ENCODE measurements around the gene KLHDC9. TPM values are rescaled to one million over a fixed set of nuclear protein-coding genes. Genes with fewer than 3 reads are reported as not detected.

KLHDC9 gene
- total RNA-seq, 1 donor from 2014 or later: 10.9 TPM

- Mint-ChIP-seq H3K4me3 (ENCODE audit: unreplicated experiment) (no peak overlapping the region), H3K4me1 (ENCODE audit: low read depth, unreplicated experiment) (no peaks in the 10 kb centered on the region), H3K36me3 (ENCODE audit: unreplicated experiment) (no peaks in the 10 kb centered on the region), H3K27ac (ENCODE audit: unreplicated experiment) (no peak overlapping the region), H3K9me3 (ENCODE audit: unreplicated experiment) (peaks cover 3% of the 10 kb centered on the region), H3K27me3 (ENCODE audit: unreplicated experiment) (peaks cover 8% of the 10 kb centered on the region)
- TF ChIP-seq CTCF (IDR thresholded peaks at IDR 0.05; ENCODE audit: partially characterized antibody, unreplicated experiment): no peak
- no peak for DNase-seq
Measured at GRCh38 chr1:161089938-161090337, 8.2 kb upstream of the KLHDC9 start.

GRCh38 chr1:161090617-161091016 lies 7.5 kb upstream of the KLHDC9 start:
- Mint-ChIP-seq H3K27ac (ENCODE audit: unreplicated experiment) (no peak overlapping the region), H3K36me3 (ENCODE audit: unreplicated experiment) (no peaks in the 10 kb centered on the region), H3K4me1 (ENCODE audit: low read depth, unreplicated experiment) (no peaks in the 10 kb centered on the region), H3K9me3 (ENCODE audit: unreplicated experiment) (peaks cover 3% of the 10 kb centered on the region), H3K4me3 (ENCODE audit: unreplicated experiment) (no peak overlapping the region), H3K27me3 (ENCODE audit: unreplicated experiment) (peaks cover 11% of the 10 kb centered on the region)
- DNase-seq: no peak
- no peak for TF ChIP-seq CTCF (IDR thresholded peaks at IDR 0.05; ENCODE audit: partially characterized antibody, unreplicated experiment)

- H3K4me1 Mint-ChIP-seq (ENCODE audit: low read depth, unreplicated experiment): no peaks in the 10 kb centered on the region
- no peak overlapping the region for H3K4me3 Mint-ChIP-seq (ENCODE audit: unreplicated experiment)
- no peak for TF ChIP-seq CTCF (IDR thresholded peaks at IDR 0.05; ENCODE audit: partially characterized antibody, unreplicated experiment)
- no peak overlapping the region for H3K27ac Mint-ChIP-seq (ENCODE audit: unreplicated experiment)
- peaks cover 10% of the 10 kb centered on the region for H3K27me3 Mint-ChIP-seq (ENCODE audit: unreplicated experiment)
- no peak for DNase-seq
- H3K36me3 Mint-ChIP-seq (ENCODE audit: unreplicated experiment): no peaks in the 10 kb centered on the region
- H3K9me3 Mint-ChIP-seq (ENCODE audit: unreplicated experiment): peaks cover 3% of the 10 kb centered on the region
Measured at GRCh38 chr1:161091093-161091492, 7.1 kb upstream of the KLHDC9 start.

- H3K4me1 Mint-ChIP-seq (ENCODE audit: low read depth, unreplicated experiment): peaks cover under 1% of the 10 kb centered on the region
- H3K27ac Mint-ChIP-seq (ENCODE audit: unreplicated experiment): no peak overlapping the region
- H3K27me3 Mint-ChIP-seq (ENCODE audit: unreplicated experiment): peaks cover 11% of the 10 kb centered on the region
- DNase-seq: no peak
- no peak for TF ChIP-seq CTCF (IDR thresholded peaks at IDR 0.05; ENCODE audit: partially characterized antibody, unreplicated experiment)
- peaks cover 2% of the 10 kb centered on the region for H3K9me3 Mint-ChIP-seq (ENCODE audit: unreplicated experiment)
- H3K36me3 Mint-ChIP-seq (ENCODE audit: unreplicated experiment): no peaks in the 10 kb centered on the region
- H3K4me3 Mint-ChIP-seq (ENCODE audit: unreplicated experiment): no peak overlapping the region
Measured at GRCh38 chr1:161091796-161092507, 6.2 kb upstream of the KLHDC9 start.

- Mint-ChIP-seq H3K27ac (ENCODE audit: unreplicated experiment) (no peak overlapping the region), H3K36me3 (ENCODE audit: unreplicated experiment) (no peaks in the 10 kb centered on the region), H3K9me3 (ENCODE audit: unreplicated experiment) (peaks cover 7% of the 10 kb centered on the region), H3K4me3 (ENCODE audit: unreplicated experiment) (no peak overlapping the region), H3K27me3 (ENCODE audit: unreplicated experiment) (peaks cover 17% of the 10 kb centered on the region), H3K4me1 (ENCODE audit: low read depth, unreplicated experiment) (peaks cover 8% of the 10 kb centered on the region)
- no peak for DNase-seq
- TF ChIP-seq CTCF (IDR thresholded peaks at IDR 0.05; ENCODE audit: partially characterized antibody, unreplicated experiment): no peak
Measured at GRCh38 chr1:161092621-161093028, 5.5 kb upstream of the KLHDC9 start.

Data from glutamatergic neuron (in vitro differentiated cells).